Stimulated activated naive CD8-positive, alpha-beta T cell treated with anti-CD3 and anti-CD28 coated beads, Interleukin-15, amount 100 ng/mL, for 72 hours (primary cell): ENCODE results near the gene IRF2BP2.
"Not testable (repeated sequence)": the region's sequence is repeated elsewhere in the genome, so short reads cannot be mapped to it uniquely, and the experiment has no call there.

Source experiments
- ATAC-seq: fragments of 150-1000 bp; cut with Tn5 transposase; 2 replicates; pipeline ENCODE4 v1.10.0; 2021; ENCODE audit warnings: mild to moderate bottlenecking, moderate library complexity
- DNase-seq, 2 donors: peaks; one replicate each; pipeline ENCODE4 v3.0.0; 2021 to 2022
- H3K27ac Mint-ChIP-seq, 2 donors: one replicate each; pipeline ENCODE4 v1.8.0; 2022; ENCODE audit warnings: mild to moderate bottlenecking in 2 of 2, mixed read lengths in 2 of 2, moderate library complexity in 2 of 2
- H3K27me3 Mint-ChIP-seq: one replicate; pipeline ENCODE4 v1.8.0; 2022; ENCODE audit warnings: mixed read lengths
- H3K4me1 Mint-ChIP-seq: one replicate; pipeline ENCODE4 v1.8.0; 2022; ENCODE audit warnings: mild to moderate bottlenecking, mixed read lengths
- H3K4me3 Mint-ChIP-seq, 2 donors: one replicate each; pipeline ENCODE4 v1.8.0; 2022; ENCODE audit warnings: mild to moderate bottlenecking in 2 of 2, mixed read lengths in 2 of 2, moderate library complexity in 1 of 2
- H3K9me3 Mint-ChIP-seq, 2 donors: one replicate each; pipeline ENCODE4 v1.8.0; 2022; ENCODE audit warnings: mixed read lengths in 2 of 2

IRF2BP2 gene

DNA sequence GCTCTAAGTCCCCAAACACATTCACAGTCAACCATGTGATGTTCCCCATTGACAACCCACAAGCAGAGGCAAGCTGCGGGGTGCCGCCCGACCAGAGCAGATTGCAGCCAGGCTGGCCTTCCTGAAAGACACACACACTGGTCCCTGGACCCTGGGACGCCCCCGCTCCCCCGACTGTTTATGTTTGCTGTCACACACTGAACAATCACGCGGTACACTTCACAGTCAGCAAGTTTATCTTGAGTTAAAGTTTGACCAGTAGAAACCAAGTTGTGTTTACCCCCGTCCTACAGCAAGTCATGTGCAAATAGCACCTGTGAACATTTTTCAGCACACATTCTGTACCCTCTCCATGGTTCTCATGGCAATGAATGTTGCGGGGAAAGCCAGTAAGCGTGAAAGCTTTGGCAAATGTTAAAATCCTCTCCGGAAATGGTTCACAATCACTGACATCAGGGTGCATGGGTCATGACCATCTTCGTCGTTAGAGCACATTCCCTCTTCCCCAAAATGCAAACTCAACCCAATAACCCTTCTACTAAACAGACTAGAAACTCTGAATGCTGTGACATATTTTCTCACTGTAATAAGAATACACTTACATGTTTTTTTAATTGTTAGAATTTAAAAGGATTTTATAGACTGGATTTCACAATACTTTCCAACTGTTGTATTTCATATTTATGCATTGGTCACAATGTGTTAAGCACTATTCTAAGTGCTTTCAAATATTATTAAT lies 33.3 kb upstream of the IRF2BP2 start:
- Mint-ChIP-seq H3K4me3 (no peak overlapping the region), H3K4me1 (no peaks in the 10 kb centered on the region), H3K27ac (no peak overlapping the region), H3K9me3 (peaks cover 8 to 9% of the 10 kb centered on the region in 2 donors), H3K27me3 (no peaks in the 10 kb centered on the region)
- ATAC-seq (no peak), DNase-seq (no peak)

DNA sequence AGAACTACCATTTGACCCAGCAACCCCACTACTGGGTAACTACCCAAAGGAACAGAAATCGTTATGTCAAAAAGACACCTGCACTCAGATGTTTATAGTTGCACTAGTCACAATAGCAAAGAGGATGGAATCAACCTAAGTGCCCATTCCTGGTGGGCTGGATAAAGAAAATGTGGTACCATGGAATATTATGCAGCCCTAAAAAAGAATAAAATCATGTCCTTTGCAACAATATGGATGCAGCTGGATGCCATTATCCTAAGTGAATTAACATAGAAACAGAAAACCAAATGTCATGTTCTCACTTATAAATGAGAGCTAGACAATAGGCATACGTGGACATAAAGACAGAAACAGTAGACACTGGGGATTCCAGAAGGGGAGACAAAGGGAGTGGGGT lies 32.5 kb upstream of the IRF2BP2 start:
- Mint-ChIP-seq H3K4me3 (no peak overlapping the region), H3K4me1 (no peaks in the 10 kb centered on the region), H3K9me3 (peaks cover 8 to 9% of the 10 kb centered on the region in 2 donors), H3K27ac (no peak overlapping the region), H3K27me3 (no peaks in the 10 kb centered on the region)
- no peak for ATAC-seq
- no peak for DNase-seq

DNA sequence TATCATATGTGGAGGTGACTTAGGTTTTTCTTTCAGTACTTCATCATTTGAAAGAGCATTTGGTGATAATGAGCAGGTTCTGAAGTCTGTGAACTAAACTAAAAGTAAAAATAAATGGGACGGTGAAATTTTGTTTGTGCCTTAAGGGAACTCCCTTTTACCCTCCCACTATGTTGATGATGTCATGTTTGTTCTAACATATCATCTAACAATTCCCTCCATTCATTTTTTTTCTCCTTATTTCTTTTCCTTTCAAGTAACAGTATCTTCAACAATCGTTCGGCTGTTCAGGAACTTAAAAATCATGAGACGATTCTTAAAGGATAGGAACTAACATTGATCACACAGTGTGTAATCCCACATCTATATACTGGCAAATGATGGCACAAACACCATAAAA lies 30.0 kb upstream of the IRF2BP2 start:
- Mint-ChIP-seq H3K27ac (no peak overlapping the region), H3K27me3 (no peaks in the 10 kb centered on the region), H3K4me1 (no peaks in the 10 kb centered on the region), H3K9me3 (no peaks in the 10 kb centered on the region), H3K4me3 (no peak overlapping the region)
- DNase-seq (no peak), ATAC-seq (no peak)

DNA sequence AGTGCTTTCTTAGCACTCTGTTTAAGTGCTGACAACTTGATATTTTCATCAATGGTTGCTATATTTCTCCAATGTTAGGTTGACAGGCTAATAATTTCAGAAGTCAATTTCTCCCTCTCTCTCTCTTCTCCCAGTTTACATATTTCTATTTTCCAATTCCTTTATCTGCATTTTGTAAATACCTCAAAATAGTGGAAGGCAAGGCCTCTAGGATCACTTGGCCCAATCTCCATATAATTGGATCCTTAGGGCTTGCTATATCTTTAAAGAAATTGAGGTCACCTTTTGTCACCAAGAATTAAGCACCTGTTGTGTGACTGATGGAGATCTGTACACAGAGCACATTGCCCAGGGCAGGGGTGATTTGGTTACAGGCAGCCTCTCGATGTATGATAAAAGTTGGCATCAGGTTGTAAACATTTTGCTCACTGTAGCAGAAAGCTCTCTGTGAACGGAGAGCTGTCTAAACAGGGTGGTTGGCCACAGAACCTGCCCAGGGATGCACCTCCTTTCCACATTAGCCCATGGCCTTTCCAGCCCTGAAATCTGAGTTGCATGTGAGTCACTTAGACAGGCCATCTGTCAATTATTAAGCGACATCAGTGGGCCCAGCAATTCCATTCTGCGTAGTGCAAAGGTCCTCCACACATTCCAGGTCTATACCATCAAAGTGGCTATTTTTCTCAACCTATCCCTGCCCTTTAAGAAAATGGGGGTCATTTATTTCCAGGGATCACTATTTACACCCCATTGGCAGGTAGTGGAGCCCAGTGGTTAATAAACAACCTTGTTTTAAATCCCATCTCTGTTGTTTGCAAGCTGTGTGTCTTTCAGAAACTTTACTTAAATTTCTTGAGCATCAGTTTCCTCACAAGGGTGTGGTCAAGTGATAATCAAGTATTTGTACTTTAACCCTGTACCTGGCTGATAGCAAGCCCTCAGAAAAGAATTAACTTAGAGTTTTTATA lies 29.1 kb upstream of the IRF2BP2 start:
- H3K4me1 Mint-ChIP-seq = no peaks in the 10 kb centered on the region
- no peaks in the 10 kb centered on the region for H3K27me3 Mint-ChIP-seq
- H3K9me3 Mint-ChIP-seq = no peaks in the 10 kb centered on the region
- no peak overlapping the region for H3K27ac Mint-ChIP-seq
- DNase-seq = no peak
- no peak overlapping the region for H3K4me3 Mint-ChIP-seq
- ATAC-seq = no peak

DNA sequence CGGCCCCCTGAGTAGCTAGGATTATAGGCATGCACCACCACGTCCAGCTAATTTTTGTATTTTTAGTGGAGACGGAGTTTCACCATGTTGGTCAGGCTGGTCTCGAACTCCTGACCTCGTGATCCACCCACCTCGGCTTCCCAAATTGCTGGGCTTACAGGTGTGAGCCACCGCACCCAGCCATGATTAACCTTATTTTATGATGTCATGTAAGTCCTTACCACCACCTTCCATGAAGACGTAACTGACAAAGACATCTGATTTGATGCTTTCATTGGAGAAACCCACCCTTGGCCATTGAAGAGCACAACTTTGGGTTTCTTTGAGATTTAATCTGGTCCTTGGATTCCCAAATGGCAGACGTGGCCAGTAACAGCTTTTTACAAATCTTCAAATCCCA lies 24.9 kb upstream of the IRF2BP2 start:
- H3K27me3 Mint-ChIP-seq, H3K4me3 Mint-ChIP-seq, DNase-seq, H3K4me1 Mint-ChIP-seq, H3K9me3 Mint-ChIP-seq, ATAC-seq, H3K27ac Mint-ChIP-seq: not testable (repeated sequence)

DNA sequence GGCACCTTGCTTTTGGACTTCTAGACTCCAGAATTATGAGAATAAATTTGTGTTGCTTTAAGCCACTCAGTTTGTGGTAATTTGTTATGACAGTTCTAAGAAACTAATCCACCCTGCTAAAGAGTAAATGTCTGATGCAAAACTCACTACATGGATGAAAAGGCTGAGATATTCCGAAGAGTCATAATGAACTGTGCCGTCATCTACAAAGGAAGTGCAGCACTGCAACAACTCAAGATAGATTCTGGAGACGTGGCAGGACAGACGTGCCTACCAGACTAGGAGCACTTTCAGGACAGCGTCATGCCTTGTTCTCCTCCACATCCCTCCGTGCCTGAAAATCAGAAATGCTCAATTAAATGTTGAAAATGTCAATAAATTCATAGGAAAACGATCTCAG lies 24.4 kb upstream of the IRF2BP2 start:
- no peak overlapping the region for H3K27ac Mint-ChIP-seq
- no peak for ATAC-seq

DNA sequence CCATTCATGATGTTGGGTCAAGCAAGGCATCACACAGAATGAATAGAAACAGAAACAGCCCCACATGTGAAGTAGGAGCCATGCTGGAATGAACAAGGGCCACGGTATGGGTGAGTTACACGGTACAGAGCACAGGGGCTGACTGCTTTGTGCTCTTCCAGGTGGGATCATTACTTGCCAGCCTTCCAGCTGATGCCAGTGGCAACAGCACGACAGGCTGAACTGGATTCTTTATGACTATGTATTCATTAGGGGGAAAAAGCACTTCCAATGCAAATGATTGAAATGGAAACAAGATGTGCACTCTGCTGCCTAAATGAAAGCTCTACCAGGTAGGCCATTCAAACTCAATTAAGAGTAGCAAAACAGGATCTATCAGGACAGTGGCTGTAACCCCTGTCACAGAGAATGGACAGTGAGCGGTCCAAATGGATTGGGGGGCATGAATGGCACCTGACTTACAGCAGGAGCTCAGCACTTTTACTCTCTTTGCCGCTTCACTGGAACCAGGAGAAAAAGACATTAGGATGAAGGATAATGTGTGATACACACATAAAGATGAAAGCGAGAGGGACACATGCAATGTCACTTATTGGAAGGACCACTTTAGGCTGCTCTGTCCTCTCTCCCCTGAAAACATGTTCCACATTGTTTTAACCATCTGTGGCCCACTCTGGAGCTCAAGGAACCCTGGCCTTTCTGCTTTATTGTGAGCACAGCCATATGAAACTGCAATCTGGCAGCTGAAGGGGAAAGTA lies 23.4 kb upstream of the IRF2BP2 start:
- ATAC-seq (no peak), DNase-seq (no peak)
- Mint-ChIP-seq H3K27ac (no peak overlapping the region), H3K9me3 (no peaks in the 10 kb centered on the region), H3K27me3 (no peaks in the 10 kb centered on the region), H3K4me3 (no peak overlapping the region), H3K4me1 (no peaks in the 10 kb centered on the region)

More for the DNA sequence above, 24.4 kb upstream of the IRF2BP2 start:
- no peak overlapping the region for H3K4me3 Mint-ChIP-seq
- no peak for DNase-seq
- H3K27me3 Mint-ChIP-seq = no peaks in the 10 kb centered on the region
- no peaks in the 10 kb centered on the region for H3K4me1 Mint-ChIP-seq
- H3K9me3 Mint-ChIP-seq = no peaks in the 10 kb centered on the region

DNA sequence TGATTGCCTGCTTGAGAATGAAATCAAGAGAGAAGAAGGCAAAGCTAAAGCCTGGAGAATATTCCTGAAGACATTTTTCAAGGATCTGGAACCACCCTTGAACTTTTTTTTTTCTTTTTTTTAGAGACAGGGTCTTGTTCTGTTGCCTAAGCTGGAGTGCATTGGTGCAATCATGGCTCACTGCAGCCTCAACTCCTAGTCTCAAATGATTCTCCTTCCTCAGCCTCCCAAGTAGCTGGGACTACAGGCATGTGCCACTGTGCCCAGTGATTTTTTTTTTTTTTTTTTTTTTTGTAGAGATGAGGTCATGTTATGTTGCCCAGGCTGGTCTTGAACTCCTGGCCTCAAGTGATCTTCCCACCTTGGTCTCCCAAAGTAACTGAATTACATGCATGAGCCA lies 22.2 kb upstream of the IRF2BP2 start:
- no peaks in the 10 kb centered on the region for H3K4me1 Mint-ChIP-seq
- H3K9me3 Mint-ChIP-seq = no peaks in the 10 kb centered on the region
- H3K4me3 Mint-ChIP-seq = no peak overlapping the region
- DNase-seq (no peak), ATAC-seq (no peak)
- no peak overlapping the region for H3K27ac Mint-ChIP-seq
- H3K27me3 Mint-ChIP-seq = no peaks in the 10 kb centered on the region

DNA sequence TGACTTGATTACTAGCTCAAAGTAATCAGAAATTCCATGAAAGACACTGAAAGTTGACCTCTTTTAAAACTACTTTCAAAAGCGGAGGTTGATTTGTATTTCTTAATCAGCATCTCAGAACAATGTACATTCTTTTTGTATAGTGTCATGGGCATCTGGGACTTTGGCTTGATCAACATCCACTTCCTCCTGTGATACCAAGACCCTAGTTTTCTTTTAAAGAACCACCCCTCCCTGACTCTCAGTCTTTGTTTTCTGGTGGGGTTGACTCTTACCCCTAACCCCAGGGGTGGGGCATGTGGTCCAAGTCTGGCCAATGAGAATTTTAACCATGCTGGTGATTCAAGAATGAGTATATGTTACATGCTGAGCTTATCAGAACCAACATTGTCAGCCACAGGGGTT lies 21.7 kb upstream of the IRF2BP2 start:
- DNase-seq (no peak), ATAC-seq (no peak)
- H3K4me1 Mint-ChIP-seq = no peaks in the 10 kb centered on the region
- no peaks in the 10 kb centered on the region for H3K27me3 Mint-ChIP-seq
- no peak overlapping the region for H3K4me3 Mint-ChIP-seq
- H3K27ac Mint-ChIP-seq = no peak overlapping the region
- H3K9me3 Mint-ChIP-seq = no peaks in the 10 kb centered on the region

DNA sequence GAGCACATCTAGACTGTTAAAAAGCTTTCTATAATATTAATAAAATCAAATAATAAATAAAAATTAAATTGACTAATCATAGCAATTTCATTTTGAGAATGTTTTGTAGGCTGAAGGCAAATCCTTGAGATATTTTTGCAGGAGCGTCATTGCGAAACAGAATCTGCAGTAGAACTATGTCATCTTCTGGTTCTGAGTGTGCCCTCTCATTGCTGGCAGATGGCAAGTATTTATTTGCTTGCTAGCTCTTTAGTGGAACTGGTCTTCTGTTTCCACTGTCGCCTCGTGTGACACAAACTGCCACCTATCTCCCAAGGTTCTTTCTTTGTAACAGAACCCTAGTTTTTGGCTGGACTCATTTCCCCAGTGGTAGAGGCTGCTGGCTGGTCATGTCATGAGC lies 19.0 kb upstream of the IRF2BP2 start:
- no peaks in the 10 kb centered on the region for H3K9me3 Mint-ChIP-seq
- no peaks in the 10 kb centered on the region for H3K4me1 Mint-ChIP-seq
- ATAC-seq = no peak
- no peak overlapping the region for H3K27ac Mint-ChIP-seq
- no peaks in the 10 kb centered on the region for H3K27me3 Mint-ChIP-seq
- no peak overlapping the region for H3K4me3 Mint-ChIP-seq
- DNase-seq = no peak

DNA sequence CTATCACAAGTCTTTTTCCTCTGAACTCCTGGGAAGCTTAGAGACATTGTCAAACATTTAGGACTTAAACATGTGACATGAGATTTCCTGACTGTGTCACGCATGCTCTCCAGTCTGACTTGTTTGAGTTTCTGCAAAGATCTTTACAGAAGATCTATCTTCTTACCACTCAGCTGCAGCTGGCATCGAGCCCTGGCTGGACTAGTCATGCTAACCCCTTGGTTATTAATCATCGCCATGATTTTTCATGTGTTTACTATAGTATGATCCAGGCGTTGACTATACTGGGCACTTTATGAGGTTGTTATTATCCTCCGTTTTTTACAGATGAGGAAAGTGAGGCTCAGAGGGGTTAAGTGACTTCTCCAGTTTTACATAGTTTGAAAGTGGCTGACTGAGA lies 18.1 kb upstream of the IRF2BP2 start:
- Mint-ChIP-seq H3K4me1 (no peaks in the 10 kb centered on the region), H3K27ac (no peak overlapping the region), H3K9me3 (no peaks in the 10 kb centered on the region), H3K27me3 (no peaks in the 10 kb centered on the region), H3K4me3 (no peak overlapping the region)
- ATAC-seq (no peak), DNase-seq (no peak)

DNA sequence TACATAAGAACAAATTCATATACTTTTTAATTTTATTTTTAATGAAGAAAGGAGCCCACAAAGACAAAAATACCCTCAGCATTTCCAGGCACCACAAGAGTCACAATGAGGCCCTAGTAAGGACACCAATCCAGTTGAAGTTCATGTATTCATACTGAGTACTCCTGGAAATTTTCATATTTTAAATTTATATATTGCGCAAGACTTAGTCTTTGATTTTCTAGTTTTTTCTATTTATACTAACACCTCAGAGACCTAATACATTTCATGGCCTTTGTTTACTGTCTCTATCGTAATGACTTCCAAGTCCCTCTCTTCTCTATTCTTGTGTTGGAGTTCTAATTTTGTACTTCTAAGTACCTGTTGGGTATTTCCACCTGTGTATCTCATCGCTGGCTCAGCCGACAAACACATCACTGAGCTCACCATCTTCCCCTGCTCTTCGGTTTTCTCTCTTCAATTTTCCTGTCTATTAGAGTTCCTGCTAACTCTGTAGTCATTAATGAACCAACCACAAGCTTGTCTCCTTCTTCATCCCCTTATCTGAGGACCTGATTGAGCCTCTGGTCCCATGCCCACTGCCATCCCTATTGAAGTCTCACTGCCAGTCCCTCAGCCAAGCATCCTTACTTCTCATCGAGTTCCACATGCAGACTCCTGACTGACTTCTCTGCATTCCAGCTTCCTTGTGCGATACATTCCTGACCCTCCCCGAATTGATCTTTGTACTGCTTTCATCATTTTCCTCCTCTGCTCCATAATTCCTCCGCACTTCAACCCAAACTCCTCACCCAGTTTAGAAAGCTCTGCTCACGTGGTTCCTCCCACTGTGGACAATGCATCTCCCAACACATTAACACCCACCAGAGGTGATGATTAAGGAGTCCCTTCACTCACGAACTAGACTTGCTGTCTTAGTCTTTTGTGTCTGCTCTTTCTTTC lies 17.3 kb upstream of the IRF2BP2 start:
- ATAC-seq (no peak), DNase-seq (no peak)
- no peaks in the 10 kb centered on the region for H3K9me3 Mint-ChIP-seq
- no peak overlapping the region for H3K27ac Mint-ChIP-seq
- H3K27me3 Mint-ChIP-seq = no peaks in the 10 kb centered on the region
- H3K4me3 Mint-ChIP-seq = no peak overlapping the region
- H3K4me1 Mint-ChIP-seq = no peaks in the 10 kb centered on the region

DNA sequence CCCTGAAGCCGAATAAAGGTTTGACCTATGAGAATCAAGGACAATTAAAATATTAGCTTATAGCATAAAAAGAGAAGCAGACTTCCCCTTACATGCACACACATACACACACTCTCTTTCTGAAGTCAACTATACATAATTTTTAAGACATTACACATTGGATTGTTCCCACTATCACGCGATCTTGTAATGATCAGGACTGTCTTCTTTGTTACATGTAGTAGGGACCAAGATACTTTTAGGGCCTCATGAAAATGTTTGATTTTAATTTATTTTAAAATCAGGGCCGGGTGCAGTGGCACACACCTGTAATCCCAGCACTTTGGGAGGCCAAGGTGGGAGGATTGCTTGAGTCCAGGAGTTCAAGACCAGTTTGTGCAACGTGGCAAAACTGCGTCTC lies 16.4 kb upstream of the IRF2BP2 start:
- H3K27me3 Mint-ChIP-seq = no peaks in the 10 kb centered on the region
- DNase-seq (no peak), ATAC-seq (no peak)
- H3K9me3 Mint-ChIP-seq = no peaks in the 10 kb centered on the region
- no peak overlapping the region for H3K27ac Mint-ChIP-seq
- no peak overlapping the region for H3K4me3 Mint-ChIP-seq
- no peaks in the 10 kb centered on the region for H3K4me1 Mint-ChIP-seq

DNA sequence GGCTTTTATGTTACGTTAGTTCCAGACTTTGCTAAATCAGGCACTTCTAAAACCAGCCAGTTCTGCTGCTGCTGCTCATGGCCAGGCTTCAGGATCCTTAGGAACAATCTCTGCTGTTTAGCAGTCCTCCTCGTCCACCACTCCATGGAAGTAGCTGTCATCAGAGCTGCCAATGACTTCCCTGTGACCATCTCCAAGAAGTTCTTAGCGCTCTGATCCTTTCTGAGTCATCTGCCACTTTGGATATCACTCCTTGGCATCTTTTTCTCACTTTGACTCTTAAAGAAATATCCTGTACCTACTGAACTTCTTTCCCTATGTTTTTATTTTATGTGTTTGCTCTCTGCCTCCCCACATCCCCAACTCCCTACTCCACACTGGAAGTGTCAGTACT lies 14.7 kb upstream of the IRF2BP2 start:
- DNase-seq = no peak
- Mint-ChIP-seq H3K27me3 (no peaks in the 10 kb centered on the region), H3K4me3 (no peak overlapping the region), H3K27ac (no peak overlapping the region), H3K4me1 (peaks cover 6% of the 10 kb centered on the region), H3K9me3 (no peaks in the 10 kb centered on the region)
- no peak for ATAC-seq
